GM04503 (cell line): ENCODE data around the gene HACD1.

ENCODE experiments used
- DNase-seq: peaks from one replicate; pipeline ENCODE4 v3.0.0-alpha.2; 2012; ENCODE audit warnings: low read depth

Gene HACD1

DNA sequence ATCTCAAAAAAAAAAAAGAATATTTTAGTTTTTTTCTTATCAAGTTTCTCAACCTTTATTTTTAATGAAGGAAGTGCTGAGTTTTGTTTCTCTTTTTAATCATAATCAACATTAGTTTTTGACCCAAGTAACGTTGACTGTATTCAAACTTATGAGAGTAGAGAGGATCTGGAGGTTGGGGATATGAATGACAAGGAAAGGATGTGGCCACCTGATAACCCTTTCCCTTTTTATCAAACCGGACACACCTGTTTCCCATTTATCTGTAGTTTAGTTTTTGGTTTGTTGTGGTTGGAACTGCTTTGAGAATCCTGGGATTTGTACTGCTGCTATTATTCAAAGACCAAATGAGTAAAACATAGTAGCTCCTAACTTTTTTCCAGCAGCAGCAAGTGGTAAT, 38.6 kb downstream of the HACD1 start:
- DNase-seq, result no peak

DNA sequence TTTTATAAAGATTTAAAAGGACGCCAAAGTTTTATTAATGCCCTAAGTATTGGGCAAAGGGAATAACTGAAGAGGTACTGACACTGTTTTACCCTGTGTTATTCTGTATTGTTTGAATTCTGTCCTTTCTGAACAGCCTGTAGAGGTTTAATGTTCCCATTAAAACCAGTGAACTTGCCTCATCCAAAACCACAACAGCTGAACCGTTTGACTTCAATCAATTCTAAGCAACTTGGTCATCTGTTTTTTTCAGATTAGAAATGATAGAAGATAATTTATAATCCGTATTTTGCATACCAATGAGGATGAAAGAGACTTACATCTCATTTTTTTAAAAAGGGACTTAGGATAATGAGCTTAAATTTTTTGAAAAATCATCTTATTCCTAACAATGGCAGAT, 40.4 kb downstream of the HACD1 start:
- DNase-seq, result no peak

DNA sequence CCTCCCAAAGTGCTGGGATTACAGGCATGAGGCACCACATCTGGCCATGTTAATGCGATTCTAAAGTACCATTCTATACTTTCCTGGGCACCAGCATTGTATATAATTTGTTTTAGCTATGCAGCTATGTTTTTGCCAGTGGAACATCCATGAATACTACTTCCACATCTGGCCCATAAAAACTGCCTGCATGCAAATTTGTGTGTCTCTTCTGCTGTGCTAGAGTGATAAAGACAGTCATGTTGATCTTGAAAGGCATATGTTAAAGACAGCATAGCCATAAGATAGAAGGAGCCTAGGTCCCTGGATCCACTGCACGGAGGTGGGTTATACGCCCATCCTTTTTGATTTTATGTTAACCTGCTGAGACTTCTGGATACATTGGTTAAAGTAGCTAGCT, 52.3 kb downstream of the HACD1 start:
- DNase-seq, result no peak

DNA sequence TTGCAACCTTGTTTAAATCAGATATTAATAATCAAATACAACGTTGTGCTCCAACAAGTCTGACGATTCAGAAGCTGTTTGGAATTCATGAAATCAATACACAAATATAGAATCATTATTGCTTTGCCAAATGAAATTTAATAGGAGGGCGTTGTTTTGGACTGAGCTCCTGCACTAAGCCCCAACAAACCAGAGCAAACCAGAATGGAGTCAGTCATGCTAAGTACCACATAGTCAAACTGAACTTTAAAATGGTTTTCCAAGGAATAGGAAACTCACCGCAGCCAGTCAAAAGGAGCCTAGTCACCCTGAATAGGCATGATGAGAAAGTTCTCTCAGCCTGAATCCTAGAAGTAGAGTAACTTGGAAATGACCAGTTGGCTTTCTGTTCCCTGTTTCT, 53.7 kb downstream of the HACD1 start:
- no peak for DNase-seq

DNA sequence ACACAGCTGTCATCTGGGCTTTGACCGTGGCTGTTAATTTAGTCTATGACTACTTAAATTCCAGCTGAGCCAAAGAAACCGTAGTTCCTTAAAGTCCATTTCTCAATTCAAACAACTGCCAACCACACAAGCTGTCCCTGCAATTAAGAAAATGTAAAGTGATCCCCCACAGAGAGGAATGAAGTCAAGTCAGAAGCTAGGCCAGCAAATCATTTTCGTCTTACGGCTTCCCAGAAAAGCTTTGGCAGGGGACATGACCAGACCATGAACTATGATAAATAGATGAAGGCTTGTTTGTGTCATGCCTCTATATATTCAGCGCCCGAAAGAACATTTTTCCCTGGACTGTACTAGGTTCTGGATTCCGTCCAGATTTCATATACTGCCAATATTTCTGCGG, 54.6 kb downstream of the HACD1 start:
- no peak for DNase-seq

DNA sequence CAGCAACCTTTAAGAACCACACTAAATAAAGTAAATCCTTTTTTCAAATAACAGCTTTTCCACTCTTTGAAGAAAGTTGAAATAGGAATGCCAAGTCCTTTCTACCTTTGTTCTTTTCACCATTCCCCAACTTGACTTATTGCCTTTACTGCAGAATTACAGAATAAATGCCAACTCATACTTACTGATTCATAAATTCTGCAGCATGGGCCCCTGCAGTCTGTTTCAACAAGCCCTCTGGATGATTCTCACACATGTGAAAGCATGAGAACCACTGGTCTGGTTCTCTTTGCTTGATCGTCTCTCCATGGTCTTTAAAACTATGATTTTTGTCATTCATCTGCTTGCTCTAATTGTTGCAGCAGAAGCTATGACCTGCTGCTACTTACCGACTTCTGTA, 56.1 kb downstream of the HACD1 start:
- DNase-seq, result no peak

DNA sequence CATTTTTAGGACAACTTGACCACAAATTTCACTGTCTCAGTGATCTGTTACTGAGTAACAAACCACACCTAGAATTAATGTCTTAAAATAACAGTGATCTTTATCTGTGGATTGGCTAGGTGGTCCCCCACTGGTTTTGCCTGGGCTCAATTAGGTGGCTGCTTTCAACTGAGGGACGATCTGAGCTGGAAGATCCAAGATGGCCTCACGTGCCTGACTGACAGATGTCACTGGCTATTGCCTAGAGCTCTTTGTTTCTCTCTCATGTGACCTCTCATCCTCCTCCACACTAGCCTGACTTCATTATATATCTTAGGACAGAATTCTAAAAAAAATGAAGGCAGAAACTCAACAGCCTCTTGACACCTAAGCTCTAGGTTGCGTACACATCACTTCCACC, 59.7 kb downstream of the HACD1 start:
- DNase-seq, result no peak

DNA sequence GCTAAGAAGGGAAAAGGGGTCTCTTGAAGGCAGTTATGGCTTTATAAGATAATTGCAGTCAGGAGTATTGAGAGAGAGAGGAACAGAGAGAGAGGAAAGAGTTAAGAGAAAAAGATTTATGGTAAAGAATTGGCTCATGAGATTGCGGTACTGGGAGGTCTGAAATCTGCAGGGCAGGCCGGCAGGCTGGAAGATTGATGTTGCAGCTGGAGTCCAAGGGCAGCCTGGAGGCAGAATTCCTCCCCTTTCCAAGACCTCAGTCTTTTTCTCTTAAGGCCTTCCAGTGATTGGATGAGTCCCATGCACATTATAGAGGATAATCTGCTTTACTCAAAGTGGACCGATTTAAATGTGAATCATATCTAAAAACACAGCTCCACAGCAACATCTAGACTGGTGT, 68.4 kb downstream of the HACD1 start:
- no peak for DNase-seq

DNA sequence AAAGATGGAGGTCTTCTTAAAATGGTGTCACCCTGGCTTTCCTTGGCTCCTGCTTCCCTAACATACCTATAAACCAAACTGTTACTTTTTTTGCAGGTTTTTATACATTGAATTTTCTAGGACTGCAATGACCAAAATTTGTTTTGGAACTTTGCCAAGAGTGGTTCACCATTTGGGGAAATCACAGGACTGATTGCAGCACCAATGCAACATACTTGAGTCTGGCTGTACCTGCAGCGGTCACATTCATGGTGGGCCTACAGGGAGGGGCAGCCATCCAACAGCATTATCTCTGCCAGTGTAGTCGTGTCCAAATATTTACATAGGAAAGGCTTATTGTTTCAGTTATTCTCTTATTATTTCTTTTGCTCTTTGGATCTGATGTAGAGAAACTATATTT, 69.0 kb downstream of the HACD1 start:
- DNase-seq, result no peak

DNA sequence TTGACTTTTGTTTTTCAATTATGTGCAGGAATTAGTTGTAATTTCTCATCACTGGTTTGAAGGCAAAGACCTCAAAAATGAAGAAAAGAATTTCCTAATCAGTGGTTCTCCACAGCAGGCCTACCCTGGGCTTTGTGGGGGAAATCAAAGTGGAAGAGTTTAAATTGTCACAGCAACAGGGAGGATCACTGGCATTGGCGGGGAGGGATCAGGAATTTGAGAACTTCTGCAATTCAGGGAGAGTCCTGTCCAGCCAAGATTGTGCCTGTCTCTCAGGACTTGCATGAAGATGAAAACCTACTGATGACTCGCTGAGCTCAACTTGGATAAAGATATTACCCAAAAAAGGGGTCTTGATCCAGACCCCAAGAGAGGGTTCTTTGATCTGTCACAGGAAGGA, 70.1 kb downstream of the HACD1 start:
- DNase-seq, result peak; percentile 18

DNA sequence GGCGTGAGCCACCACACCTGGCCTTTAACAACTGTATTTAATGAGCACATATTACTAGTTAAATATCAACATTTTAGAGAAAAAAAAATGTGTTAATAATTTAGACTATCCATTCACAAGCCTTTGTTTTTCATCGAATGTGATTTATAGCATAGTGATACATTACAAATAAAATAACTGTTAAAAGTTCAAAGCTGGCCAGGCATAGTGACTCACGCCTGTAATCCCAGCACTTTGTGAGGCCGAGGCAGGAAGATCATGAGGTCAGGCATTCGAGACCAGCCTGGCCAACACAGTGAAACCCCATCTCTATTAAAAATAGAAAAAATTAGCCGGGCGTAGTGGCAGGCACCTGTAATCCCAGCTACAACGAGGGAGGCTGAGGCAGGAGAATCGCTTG, 72.7 kb downstream of the HACD1 start:
- DNase-seq, result peak; percentile 16
